A673 (cell line): ENCODE measurements around the gene ELMO3.

Experiments used
- CTCF ChIP-seq: fragments of 300-800, 200-600 bp; sonication (generic); conservative IDR thresholded peaks from 2 replicates; pipeline ENCODE4 v1.5.1; 2017; ENCODE audit warnings: low read depth, mild to moderate bottlenecking, antibody characterized with exemption, low read length, moderate library complexity, mixed read lengths
- EZH2 ChIP-seq: fragments of 200-600 bp; sonication (generic); IDR thresholded peaks from 2 replicates; pipeline ENCODE4 v1.6.1; 2017; ENCODE audit warnings: borderline replicate concordance, low read depth, mild to moderate bottlenecking, mixed read lengths, antibody characterized with exemption, low read length; ENCODE audit not compliant: poor library complexity, severe bottlenecking

DNA sequence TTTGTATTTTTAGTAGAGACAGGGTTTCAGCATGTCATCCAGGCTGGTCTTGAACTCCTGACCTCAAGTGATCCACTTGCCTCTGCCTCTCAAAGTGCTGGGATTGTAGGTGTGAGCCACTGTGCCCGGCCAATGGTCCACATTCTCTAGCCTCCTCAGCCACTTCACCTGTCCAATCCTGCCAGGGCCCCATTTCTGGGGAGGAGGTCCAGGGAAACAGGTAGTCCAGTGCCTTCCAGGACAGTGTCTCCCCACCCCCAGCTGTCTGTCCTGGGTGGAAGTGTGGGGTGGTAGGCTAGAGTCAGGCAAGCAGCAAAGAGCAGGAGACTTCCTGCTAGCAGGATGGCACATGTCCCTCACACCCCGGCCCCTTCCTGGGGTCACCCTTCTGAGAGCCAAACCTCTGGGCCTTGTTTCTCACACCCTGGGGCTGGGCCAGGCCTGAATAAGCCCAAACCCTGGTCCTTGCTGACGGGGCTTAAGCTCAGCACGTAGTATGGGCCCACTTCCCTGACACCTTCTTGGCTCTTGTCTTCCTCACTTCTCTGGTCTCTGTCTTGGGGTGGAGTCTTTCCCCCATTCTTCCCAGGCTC, 43.3 kb downstream of the ELMO3 start:
- TF ChIP-seq CTCF, result no peak
- no peak for TF ChIP-seq EZH2
